GM18517 (cell line): Measurements from ENCODE around the gene OSBPL10.

Experiments used
- ATAC-seq: cut with Tn5 transposase; IDR thresholded peaks from one replicate; pipeline ENCODE4 v1.9.1; 2021; ENCODE audit warnings: mild to moderate bottlenecking, moderate library complexity; ENCODE audit not compliant: unreplicated experiment

The OSBPL10 gene

DNA sequence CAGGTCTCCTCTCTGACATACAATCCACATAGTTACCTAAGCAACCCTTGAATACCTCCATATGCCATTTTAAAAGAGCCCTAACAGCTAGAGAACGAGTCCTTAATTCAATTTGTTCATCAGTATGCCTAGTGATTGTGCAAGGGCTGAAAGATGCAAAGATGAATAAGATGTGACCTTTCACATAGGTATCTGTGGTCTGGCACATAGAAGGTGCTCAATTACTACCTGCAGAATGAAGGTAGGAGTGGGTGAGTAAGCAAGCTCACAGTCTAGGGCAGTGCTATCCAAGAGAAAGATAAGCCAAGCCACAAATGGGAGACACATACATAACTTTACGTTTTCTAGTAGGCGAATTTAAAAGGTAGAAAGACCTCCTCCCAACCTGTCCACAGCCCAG, 157.9 kb downstream of the OSBPL10 start:
- ATAC-seq: no peak

DNA sequence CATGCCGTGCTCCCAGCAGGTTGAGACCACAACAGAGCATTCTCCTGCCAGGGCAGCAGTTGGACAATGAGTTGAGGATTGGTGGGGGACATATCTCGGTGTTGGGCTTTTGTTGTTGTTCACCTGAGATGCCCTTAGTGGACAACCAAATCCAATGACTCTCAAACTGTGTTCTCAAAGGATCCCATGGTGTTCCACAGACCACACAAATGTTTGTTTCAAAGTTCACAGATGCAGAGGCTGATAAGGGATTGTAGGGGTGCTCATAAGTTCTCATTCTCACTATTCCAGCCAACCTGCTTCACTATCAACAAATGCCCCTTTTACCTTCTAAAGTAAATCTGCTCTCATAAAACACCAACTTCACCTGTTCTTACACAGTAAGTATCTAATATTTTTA, 159.9 kb downstream of the OSBPL10 start:
- ATAC-seq: no peak

DNA sequence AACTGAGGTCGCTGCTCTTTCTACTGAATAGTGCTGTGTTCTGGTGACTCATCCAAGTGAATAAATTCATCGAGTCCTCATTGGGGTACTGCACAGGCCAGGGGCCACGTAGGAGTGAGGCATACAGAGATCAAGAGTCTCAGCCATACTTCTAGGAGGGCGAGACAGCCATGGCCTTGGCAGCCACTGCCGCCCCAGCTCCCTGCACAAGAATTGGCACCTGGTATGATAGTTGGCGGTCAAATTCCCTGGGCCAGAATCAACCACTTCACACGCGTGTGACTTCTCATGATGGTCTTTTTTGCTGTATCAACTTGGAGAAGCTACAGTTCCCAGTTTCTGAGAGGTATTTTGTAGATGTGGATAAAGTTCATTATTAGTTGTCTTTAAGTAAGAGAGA, 161.6 kb downstream of the OSBPL10 start:
- ATAC-seq: no peak

DNA sequence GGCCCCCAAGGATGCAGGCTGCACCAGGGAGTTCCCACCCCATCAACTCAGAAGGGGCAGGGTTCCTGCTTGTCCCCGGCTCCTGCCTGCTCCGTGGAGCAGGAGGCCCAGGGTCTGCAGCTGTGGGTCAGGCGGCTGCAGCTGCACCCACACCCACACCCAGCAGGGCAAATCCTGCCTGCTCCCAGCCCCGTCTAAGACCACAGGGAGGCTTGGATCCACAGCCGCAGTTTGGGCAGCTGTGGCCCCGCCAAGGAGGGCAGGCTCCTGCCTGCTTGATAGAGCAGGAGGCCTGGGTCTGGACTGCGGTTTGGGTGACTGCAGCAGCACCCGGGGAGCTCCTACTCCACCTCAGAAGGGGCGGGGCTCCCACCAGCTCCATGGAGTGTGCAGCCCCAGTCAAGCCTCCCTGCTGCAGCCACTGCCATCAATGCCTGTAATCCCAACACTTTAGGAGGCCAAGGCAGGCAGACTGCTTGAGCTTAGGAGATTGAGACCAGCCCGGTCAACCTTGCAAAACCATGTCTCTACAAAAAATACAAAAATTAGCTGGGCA, 163.6 kb downstream of the OSBPL10 start:
- no peak for ATAC-seq

DNA sequence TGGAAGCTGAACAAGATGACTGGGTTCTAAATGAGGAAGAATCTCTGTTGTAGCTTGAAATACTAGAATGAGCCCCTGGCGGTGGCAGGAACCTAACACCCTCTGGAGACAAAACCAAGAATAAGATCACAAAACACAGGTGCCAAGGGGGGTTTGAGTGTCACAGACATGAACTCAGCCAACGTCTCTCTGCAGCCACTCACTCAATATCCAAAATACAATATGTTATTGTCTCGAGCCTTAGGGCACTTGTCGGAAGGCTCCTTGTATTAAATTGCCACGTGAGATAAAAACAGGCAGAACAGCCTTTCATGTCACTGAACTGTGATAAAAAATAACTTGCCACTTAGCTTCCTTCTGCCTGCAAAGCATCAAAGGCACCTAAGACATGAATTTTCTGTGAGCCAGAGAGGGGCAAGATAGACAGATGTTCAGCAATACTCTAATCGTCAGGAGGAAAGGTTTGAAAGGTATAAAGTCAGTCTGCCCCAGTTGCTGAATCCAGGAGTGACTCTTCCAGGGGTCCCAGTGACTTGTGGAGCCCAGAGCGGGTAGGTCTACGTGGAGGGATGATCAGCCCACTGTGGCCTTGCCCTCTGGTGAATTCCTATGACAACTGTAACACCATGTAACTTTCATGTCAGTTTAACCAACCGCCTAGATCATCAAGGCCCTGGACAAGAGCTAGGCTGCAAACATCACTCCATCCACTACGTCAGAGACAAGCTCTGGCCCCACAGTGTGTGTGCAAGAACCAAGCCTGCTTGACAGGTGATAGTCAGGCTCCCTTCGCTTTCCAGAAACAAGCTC, 165.2 kb downstream of the OSBPL10 start:
- no peak for ATAC-seq

DNA sequence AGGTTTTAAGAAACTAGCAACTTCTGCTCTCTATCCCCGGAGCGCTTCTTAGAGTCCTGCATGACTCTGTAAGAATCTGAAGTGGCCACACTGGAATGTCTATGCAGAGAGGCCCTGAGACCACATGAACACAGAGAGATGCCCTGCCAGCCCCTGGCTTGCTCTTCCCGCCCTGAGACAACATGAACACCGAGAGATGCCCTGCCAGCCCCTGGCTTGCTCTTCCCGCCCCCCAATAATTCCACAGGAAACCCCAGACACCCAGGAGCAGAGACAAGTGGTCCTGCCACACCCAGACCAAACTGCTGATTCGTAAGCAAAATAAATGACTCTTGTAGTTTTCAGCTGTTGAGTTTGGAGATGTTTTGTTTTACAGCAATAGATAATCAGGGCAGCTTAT, 166.1 kb downstream of the OSBPL10 start:
- ATAC-seq: no peak

DNA sequence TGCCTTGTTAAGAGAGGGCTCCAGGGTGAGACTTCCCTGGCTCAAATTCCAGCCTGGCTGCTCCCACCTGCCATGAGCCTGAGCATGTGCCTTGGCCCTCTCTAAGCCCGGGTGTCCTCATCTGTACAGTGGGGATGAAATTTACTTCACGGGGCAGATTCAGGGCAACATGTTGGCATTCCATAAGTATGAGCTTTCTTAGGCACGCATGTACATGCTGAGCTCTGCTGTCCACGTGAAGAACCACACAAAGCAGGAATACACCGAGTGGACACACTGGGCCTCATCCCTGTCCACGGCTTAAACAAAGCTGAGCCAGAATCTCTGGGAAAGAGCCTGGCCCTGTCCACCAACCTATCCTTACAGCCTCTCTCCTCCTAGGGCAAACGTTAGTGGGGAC, 167.4 kb downstream of the OSBPL10 start:
- ATAC-seq: no peak

DNA sequence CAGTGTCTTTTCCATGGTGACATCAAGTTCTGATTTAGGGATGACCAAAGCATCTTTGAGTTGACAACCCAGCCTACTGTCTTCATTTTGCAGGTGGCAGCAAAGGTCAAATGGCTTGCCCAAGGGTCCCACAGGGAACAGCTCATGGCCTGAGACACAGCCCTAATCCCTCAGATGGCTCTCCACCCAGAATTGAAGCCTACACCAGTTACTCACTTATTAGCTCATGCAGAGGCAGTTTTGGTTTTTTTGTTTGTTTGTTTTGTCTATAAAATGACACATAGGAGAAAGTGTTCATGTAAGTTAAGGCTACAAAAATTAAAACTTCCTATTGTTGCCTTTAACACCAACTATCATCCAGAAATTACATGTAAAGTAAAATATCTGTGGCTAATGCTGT, 167.9 kb downstream of the OSBPL10 start:
- ATAC-seq: no peak

DNA sequence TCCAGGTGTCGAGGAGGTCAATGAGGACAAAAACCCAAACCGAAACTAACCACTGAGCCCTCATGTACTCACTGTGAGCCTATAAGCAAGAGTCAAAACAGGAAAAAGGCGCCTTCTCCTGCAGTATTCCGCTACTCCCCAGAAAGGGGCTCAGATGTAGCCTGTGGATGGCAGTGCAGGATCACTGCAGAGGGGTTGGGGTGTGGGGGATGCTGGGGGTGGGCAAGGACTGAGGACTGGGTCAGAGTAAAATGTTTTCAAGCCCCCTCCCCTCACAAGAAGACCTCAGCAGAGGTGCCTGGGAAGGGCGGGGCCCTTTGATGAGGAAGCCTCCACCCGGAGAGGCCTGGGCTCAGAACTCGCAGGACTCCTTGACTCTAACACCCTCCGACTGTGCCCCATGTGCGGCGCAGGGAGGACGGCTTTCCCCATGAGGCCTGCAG, 170.1 kb downstream of the OSBPL10 start:
- ATAC-seq: no peak

DNA sequence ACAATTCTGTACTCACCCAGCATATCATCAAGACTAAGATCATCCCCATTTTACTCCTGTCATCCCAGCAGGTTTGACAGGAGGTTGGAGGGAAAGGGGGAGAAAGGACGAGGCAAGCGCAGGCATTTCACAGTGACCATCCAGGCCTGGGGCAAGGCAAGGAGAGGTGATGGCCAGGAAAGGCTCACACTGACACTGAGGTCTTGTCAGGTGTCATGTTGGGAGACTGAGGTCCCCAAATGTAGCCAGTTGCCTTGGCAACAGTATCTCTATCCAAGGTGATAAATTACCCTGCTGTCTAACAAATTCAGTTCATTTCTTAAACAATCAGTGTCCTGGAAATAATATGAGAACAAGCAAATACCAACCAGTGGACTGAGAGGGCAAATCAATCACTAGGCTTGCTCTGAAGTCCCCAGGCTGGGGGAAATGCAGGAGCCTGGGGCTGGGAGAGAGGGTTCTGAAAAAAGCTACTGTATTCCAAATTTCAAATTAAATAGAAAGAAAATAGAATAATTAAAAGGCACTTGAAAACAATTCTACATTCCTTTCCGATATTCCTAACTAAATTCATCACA, 172.8 kb downstream of the OSBPL10 start:
- no peak for ATAC-seq

DNA sequence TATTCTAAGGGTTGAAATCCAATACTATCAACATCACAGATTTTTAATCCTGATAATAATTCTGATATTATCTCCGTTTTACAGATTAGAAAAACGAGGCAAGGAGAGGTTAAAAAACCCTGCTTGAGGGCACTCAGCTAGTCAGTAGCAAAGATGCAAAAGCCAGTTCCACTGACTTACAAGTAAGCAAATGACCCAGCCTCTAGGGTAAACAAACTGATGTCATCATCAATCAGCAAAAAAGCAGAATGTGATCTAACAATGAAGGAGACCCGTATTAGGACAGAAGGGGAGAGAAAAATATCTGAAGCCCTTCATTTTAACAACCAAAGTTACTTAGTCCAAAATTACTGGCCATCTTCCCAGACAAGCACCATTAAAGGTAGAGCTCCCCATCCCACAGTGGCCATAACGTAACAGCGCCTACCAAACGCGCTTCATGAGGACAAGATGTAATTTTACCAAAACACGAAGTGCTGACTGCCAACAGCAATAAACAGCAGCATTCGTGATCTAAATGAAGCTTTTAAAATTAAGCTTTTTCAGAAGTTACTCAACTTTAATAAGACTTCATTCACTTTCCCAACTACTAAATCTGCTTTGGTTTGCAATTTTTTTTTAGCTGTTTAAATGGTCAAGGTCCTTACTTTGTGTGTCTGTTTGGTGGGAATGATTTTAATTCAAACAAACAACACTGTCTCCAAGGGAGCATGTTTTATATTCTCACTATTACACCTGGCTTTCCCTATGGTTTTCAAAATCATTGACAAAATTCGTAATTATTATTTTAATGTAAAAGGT, 176.6 kb downstream of the OSBPL10 start:
- ATAC-seq: no peak

DNA sequence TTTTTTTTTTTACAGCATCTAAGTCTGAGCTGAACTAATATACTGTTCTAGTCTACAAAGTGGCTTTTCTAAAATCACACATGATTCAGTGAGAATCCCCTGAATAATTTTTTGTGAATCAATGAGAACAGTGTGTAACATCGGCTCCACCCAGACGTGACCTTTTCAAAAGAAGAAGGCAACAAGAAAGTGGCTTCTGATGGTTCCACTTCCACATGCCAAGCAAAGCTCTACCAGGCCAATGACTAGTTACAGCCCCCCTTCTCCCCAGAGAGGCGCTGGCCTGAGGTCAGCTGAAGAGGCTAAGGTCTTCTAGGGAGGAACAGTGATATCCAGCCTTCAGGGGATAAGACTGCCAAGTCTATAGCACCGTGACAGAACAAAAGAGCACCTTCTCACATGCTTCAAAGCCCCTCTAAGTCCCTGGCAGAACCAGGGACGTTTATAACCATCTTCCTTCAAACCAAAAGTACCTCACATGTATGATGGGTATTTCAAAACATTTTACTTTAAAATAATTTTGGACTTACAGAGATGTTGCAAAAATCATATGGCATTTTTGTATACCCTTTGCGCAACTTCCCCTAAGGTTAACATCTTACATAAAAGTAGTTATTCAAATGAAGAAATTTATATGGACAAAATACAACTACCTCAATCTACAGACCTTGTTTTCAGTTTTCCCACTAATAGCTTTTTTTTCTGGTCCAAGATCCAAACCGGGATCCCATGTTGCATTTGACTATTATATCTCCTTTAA, 177.9 kb downstream of the OSBPL10 start:
- no peak for ATAC-seq

DNA sequence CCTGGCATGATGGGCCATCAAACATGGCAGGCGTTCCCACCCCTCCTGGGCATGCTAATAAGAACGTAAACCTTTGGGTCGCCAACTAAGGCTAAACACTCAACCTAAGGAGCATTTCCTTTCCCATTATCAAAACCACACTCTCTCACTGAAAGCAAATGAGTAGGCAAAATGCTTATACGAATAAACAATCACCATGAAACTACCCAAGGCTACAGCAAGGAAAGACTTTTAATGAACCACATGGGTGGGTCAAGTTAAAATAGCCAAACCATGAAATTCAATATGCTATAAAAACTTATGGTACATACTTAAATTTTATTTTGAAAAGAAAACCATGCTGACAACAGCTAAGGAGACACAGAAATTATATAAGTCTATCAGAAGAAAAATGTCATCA, 180.6 kb downstream of the OSBPL10 start:
- ATAC-seq: no peak

DNA sequence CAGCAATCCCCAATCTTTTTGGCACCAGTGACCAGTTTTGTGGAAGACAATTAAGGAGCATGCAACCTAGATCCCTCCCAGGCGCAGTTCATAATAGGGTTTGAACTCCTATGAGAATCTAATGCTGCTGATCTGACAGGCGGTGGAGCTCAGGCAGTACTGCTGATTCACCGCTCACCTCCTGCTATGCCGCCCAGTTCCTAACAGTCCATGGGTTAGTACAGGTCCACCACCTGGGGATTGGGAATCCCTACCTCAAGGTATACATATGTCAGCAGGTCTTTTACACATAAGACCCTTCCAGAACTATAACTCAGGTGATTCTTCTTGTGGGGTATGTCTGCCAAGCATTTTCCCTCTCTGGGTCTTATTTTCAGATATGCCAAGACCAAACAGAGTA, 182.2 kb downstream of the OSBPL10 start:
- no peak for ATAC-seq

DNA sequence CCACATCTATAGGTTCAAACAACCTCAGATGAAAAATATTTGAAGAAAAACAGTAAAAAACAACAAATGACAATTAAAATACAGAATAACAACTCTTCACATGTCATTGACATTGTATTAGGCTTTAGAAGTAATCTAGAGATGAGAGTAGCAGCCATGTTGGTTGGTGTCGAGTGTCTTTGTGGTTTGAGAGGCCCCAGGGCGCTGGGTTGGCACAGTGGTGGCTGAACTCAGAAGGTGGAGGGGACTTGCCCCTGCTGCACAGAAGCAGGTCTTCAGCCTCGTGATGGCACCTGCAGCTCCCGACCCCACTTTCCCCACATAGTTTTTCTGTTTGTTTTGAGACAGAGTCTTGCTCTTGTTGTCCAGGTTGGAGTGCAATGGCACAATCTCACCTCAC, 187.2 kb downstream of the OSBPL10 start:
- no peak for ATAC-seq

DNA sequence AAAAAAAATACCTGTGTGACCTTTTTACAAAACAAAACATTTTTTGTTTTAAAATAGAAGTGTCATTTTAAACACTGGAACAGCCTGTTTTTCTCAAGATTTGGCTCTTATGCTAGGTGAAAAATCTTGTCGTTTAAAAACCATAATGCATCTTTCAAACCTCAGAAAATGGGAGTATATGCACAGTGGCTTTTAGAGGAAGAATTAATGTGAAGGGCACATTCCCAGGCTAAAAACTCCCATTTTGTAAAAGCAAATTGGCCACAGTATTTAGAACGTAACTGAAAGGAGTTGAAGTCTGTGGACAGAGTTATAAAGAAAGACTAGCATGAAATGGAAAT, 190.0 kb downstream of the OSBPL10 start:
- ATAC-seq: no peak

DNA sequence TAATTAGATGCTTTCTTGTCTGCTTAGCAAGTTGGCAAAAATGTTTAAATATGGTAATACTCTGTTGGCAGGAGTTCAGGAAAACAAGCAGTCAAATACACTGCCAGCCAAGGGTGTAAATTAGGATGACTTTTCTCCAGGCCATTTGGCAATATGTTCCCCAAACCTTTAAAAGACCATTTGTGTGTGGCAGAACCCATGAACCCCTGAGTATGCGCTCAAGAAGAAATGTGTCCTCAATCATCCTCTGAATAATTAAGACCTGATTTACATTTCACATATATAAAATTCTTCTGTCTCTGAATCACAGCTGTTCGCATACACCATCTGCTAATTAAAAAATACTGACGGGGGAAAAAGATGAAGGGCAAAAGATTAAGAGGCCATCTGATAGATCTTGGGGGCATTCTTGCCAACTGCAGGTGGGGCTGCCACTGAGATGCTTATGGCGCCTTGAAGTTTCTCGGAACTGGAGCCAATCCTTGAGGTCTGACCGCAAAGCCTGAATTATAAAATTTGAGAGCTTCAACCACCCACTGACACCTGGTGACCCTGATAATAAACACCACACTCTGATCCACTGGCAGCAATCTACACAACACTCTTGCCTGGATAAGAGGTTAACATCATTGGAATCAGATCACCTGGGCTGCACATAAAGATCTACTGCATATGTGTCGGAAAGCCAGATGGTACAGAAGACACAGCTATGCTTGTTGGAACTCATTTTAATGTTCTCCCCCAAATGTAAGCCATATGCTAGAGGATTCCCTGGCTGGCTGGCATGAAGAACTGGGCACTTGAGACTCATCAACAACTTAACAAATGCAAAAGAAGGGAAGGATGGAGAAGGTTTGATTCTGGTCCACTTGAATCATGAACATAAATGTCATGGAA, 190.6 kb downstream of the OSBPL10 start:
- ATAC-seq: no peak

DNA sequence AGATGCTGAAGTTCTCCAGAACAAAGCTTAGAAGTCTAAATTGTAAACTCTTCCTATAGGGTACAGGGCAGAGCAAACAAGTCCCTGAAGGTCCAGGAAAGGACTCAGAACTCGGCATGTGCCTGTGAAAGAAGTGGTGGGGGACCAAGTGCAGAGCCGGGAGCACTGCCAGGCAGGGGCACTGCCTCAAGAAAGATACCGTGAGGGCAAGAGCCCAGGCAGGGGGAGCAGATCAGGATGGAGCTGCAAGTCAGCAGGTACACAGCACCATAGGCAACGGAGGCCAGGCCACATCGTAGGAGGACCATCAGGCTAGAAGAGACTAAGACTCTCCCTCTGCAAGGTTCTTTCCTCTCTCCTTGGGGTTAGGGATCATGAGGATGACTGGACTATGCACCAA, 191.6 kb downstream of the OSBPL10 start:
- ATAC-seq: no peak

DNA sequence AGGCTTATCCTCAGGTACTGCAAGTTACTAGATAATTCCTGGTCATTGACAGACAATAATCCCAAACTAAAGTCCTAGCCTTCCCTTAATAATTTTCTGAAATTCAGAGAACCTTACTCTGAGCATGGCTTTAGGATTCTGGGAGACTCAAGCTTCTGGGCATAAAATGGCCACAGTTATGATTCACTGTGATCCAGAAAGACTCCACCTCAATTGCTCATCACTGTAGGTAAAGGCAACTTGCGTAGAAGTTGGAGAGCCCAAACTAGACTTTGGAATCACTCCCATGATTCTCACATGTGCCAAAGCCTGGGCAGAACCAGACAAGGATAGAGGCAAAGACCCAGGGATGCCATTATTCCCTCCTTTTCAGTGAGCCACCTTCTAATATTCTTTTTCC, 195.3 kb downstream of the OSBPL10 start:
- no peak for ATAC-seq

DNA sequence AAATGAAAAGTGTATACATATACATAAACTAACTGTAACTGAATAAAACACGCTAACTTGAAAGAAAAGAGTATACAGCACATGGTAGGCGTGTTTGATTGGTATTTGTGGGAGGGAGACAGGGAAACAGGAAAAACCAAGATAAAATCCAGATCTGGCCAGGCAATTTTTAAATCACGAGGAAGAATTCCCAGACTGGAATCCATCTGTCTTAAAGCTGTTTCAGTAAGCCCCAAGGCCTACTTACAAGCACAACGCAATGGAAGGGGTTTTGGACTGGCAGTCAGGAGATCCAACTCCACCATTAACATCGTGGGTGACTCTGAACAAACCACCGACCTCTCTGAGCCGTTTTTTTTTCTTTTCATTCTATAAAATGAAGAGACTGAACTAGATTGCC, 195.8 kb downstream of the OSBPL10 start:
- ATAC-seq: no peak
